Caco-2 (cell line): ENCODE measurements around the gene TTC6. TPM values are rescaled to one million over a fixed set of nuclear protein-coding genes. Genes with fewer than 3 reads are reported as not detected.

Experiments used
- BruUV-seq: library from RNA; stranded (reverse); fragments of 400-500 nt; replicated peaks from 2 replicates; lab custom pipeline; 2021; lab: Mats Ljungman, UMichigan
- CTCF ChIA-PET: fragments of 300-600 bp; sonication (Branson Sonifier 250); formaldehyde crosslinking; loops from one replicate; lab custom pipeline; 2022; ENCODE audit warnings: antibody characterized with exemption; lab: Charles Lee
- POLR2A ChIA-PET: fragments of 300-600 bp; sonication (Branson Sonifier 250); formaldehyde crosslinking; loops from one replicate; lab custom pipeline; 2022; ENCODE audit warnings: antibody characterized with exemption; lab: Charles Lee
- DNase-seq, 2 experiments: peaks; one replicate each; pipeline versions ENCODE4 v3.0.0 to v3.0.0-alpha.2; 2020 to 2022
- H3K27me3 ChIP-seq: replicated peaks from 2 replicates; pipeline ENCODE4 v1.6.0; 2011; ENCODE audit warnings: low read length; ENCODE audit not compliant: control insufficient read depth, insufficient read depth
- H3K36me3 ChIP-seq: 2 replicates; pipeline ENCODE4 v1.5.1; 2011; ENCODE audit warnings: low read length; ENCODE audit not compliant: control insufficient read depth, insufficient read depth
- H3K4me1 ChIP-seq: fragments of 250-450 bp; sonication (Bioruptor Pico); 2 replicates; pipeline ENCODE4 v1.5.1; 2020; ENCODE audit warnings: mild to moderate bottlenecking
- H3K4me3 ChIP-seq: 2 replicates; pipeline ENCODE4 v1.5.1; 2011; ENCODE audit warnings: low read depth, mild to moderate bottlenecking, control low read depth, low read length
- H3K9me3 ChIP-seq: fragments of 250-450 bp; sonication (Bioruptor Pico); 2 replicates; pipeline ENCODE4 v1.5.1; 2020; ENCODE audit warnings: mild to moderate bottlenecking, moderate library complexity
- H3K27ac Mint-ChIP-seq: one replicate; pipeline ENCODE4 v1.8.0; 2022; ENCODE audit warnings: mixed read lengths; ENCODE audit not compliant: unreplicated experiment
- H3K27me3 Mint-ChIP-seq: one replicate; pipeline ENCODE4 v1.8.0; 2022; ENCODE audit warnings: mixed read lengths; ENCODE audit not compliant: insufficient read depth, unreplicated experiment
- H3K36me3 Mint-ChIP-seq: one replicate; pipeline ENCODE4 v1.8.0; 2022; ENCODE audit warnings: mild to moderate bottlenecking, mixed read lengths; ENCODE audit not compliant: insufficient read depth, unreplicated experiment
- H3K4me1 Mint-ChIP-seq: one replicate; pipeline ENCODE4 v1.8.0; 2022; ENCODE audit warnings: low read depth, mixed read lengths; ENCODE audit not compliant: unreplicated experiment
- H3K4me3 Mint-ChIP-seq: one replicate; pipeline ENCODE4 v1.8.0; 2022; ENCODE audit warnings: mild to moderate bottlenecking, moderate library complexity, mixed read lengths; ENCODE audit not compliant: unreplicated experiment
- H3K9me3 Mint-ChIP-seq: one replicate; pipeline ENCODE4 v1.8.0; 2022; ENCODE audit warnings: mixed read lengths; ENCODE audit not compliant: unreplicated experiment
- intact Hi-C: fragments of 100-400 bp; cut with micrococcal nuclease; formaldehyde crosslinking; loops from one replicate; pipeline ENCODE4 v1.10.0; 2022; ENCODE audit not compliant: unreplicated experiment
- total RNA-seq: library from RNA; stranded (reverse); gene quantifications from 2 replicates; pipeline ENCODE4 v1.2.3, GENCODE V29; 2022
- TF ChIP-seq, protein P1 (sequence below), 2 experiments: fragments of 200-600 bp in 1 of 2; IDR thresholded peaks; 1 replicate in 1 of 2; 2 replicates in 1 of 2; pipeline versions ENCODE4 v1.5.1 to v1.8.0; 2011 to 2022; ENCODE audit warnings: antibody characterized with exemption in 1 of 2, control low read depth in 1 of 2, inconsistent platforms in 1 of 2, low read depth in 1 of 2, low read length in 1 of 2, mild to moderate bottlenecking in 1 of 2, moderate library complexity in 1 of 2; ENCODE audit not compliant: insufficient read depth in 1 of 2, severe bottlenecking in 1 of 2, unreplicated experiment in 1 of 2

TTC6 gene
- total RNA-seq, 1 experiment from 2014 or later = 19.4 TPM

- Histone ChIP-seq H3K27me3 (no peaks in the 10 kb centered on the region), H3K4me1 (peaks cover 33% of the 10 kb centered on the region), H3K36me3 (peaks cover 7% of the 10 kb centered on the region), H3K9me3 (no peaks in the 10 kb centered on the region), H3K4me3 (no peak overlapping the region)
- POLR2A ChIA-PET = no interaction called here
- TF ChIP-seq, protein P1, sequence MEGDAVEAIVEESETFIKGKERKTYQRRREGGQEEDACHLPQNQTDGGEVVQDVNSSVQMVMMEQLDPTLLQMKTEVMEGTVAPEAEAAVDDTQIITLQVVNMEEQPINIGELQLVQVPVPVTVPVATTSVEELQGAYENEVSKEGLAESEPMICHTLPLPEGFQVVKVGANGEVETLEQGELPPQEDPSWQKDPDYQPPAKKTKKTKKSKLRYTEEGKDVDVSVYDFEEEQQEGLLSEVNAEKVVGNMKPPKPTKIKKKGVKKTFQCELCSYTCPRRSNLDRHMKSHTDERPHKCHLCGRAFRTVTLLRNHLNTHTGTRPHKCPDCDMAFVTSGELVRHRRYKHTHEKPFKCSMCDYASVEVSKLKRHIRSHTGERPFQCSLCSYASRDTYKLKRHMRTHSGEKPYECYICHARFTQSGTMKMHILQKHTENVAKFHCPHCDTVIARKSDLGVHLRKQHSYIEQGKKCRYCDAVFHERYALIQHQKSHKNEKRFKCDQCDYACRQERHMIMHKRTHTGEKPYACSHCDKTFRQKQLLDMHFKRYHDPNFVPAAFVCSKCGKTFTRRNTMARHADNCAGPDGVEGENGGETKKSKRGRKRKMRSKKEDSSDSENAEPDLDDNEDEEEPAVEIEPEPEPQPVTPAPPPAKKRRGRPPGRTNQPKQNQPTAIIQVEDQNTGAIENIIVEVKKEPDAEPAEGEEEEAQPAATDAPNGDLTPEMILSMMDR (IDR thresholded peaks at IDR 0.05; ENCODE audit: insufficient read depth in 1 of 2, low read depth in 1 of 2, low read length in 1 of 2, severe bottlenecking in 1 of 2, unreplicated experiment in 1 of 2) = no peak
- Mint-ChIP-seq H3K36me3 (peaks cover 40% of the 10 kb centered on the region), H3K4me3 (peak overlapping the region; percentile 17), H3K27ac (no peak overlapping the region), H3K4me1 (peaks cover 13% of the 10 kb centered on the region), H3K9me3 (no peaks in the 10 kb centered on the region), H3K27me3 (no peaks in the 10 kb centered on the region)
- BruUV-seq = no TSS peak
- intact Hi-C loops = no loop called here
- CTCF ChIA-PET = no interaction called here
- no peak for DNase-seq
Measured at GRCh38 chr14:37600880-37601741, 5.7 kb downstream of the TTC6 start.

- intact Hi-C loops = no loop called here
- H3K36me3 Mint-ChIP-seq = peaks cover 35% of the 10 kb centered on the region
- Histone ChIP-seq H3K4me1 (peaks cover 33% of the 10 kb centered on the region), H3K9me3 (no peaks in the 10 kb centered on the region), H3K36me3 (peaks cover 7% of the 10 kb centered on the region), H3K27me3 (no peaks in the 10 kb centered on the region), H3K4me3 (no peak overlapping the region)
- TF ChIP-seq, protein P1 (IDR thresholded peaks at IDR 0.05; ENCODE audit: insufficient read depth in 1 of 2, low read depth in 1 of 2, low read length in 1 of 2, severe bottlenecking in 1 of 2, unreplicated experiment in 1 of 2) = no peak
- no peak for DNase-seq
- no peaks in the 10 kb centered on the region for H3K27me3 Mint-ChIP-seq
- no peaks in the 10 kb centered on the region for H3K9me3 Mint-ChIP-seq
- H3K27ac Mint-ChIP-seq = no peak overlapping the region
- ChIA-PET CTCF (no interaction called here), POLR2A (no interaction called here)
- no peak overlapping the region for H3K4me3 Mint-ChIP-seq
- peaks cover 13% of the 10 kb centered on the region for H3K4me1 Mint-ChIP-seq
- no TSS peak for BruUV-seq
Measured at GRCh38 chr14:37601865-37602264, 6.4 kb downstream of the TTC6 start.

- Mint-ChIP-seq H3K4me1 (peaks cover 13% of the 10 kb centered on the region), H3K9me3 (no peaks in the 10 kb centered on the region), H3K4me3 (peak overlapping the region; percentile 48), H3K36me3 (peaks cover 31% of the 10 kb centered on the region), H3K27ac (peak overlapping the region; percentile 19), H3K27me3 (no peaks in the 10 kb centered on the region)
- DNase-seq = peak; percentile 56 to 75
- peaks cover 33% of the 10 kb centered on the region for H3K4me1 ChIP-seq
- no peaks in the 10 kb centered on the region for H3K27me3 ChIP-seq
- intact Hi-C loops = no loop called here
- ChIA-PET POLR2A (no interaction called here), CTCF (no interaction called here)
- no TSS peak for BruUV-seq
- TF ChIP-seq, protein P1 (IDR thresholded peaks at IDR 0.05; ENCODE audit: insufficient read depth in 1 of 2, low read depth in 1 of 2, low read length in 1 of 2, severe bottlenecking in 1 of 2, unreplicated experiment in 1 of 2) = no peak
- no peak overlapping the region for H3K4me3 ChIP-seq
- peaks cover 4% of the 10 kb centered on the region for H3K36me3 ChIP-seq
- no peaks in the 10 kb centered on the region for H3K9me3 ChIP-seq
Measured at GRCh38 chr14:37602605-37603453, 7.4 kb downstream of the TTC6 start.
